HepG2 (cell line): ENCODE data around the gene ATP11A. TPM values are rescaled to one million over a fixed set of nuclear protein-coding genes. Genes with fewer than 3 reads are reported as not detected.

ENCODE experiments used
- CREB1 ChIP-seq, 2 experiments: fragments of 450-650 bp in 1 of 2; IDR thresholded peaks; 2 replicates each; pipeline ENCODE4 v1.6.1; 2016 to 2017; ENCODE audit warnings: control low read depth in 1 of 2, mild to moderate bottlenecking in 1 of 2, missing compliant biosample characterization in 1 of 2, missing genetic modification characterization in 1 of 2
- DBP ChIP-seq: sonication (generic); formaldehyde crosslinking; IDR thresholded peaks from 2 replicates; pipeline ENCODE4 v1.4.0; 2020; ENCODE audit warnings: missing genetic modification reagents; ENCODE audit errors: not compliant biosample characterization
- FIP1L1 ChIP-seq: fragments of 200-400 bp; formaldehyde crosslinking; IDR thresholded peaks from 2 replicates; pipeline ENCODE4 v1.6.1; 2018; ENCODE audit warnings: low read depth, mild to moderate bottlenecking, low read length, moderate library complexity, borderline replicate concordance; ENCODE audit not compliant: insufficient read depth
- GABPB1 ChIP-seq: IDR thresholded peaks from 2 replicates; pipeline ENCODE4 v1.6.1; 2016; ENCODE audit warnings: mild to moderate bottlenecking, missing genetic modification reagents, moderate library complexity, missing compliant biosample characterization
- GATAD1 ChIP-seq: IDR thresholded peaks from 2 replicates; pipeline ENCODE4 v1.6.1; 2016; ENCODE audit warnings: missing genetic modification reagents, missing compliant biosample characterization
- HDAC2 ChIP-seq: sonication (generic); formaldehyde crosslinking; IDR thresholded peaks from 2 replicates; pipeline ENCODE4 v1.4.0; 2020; ENCODE audit warnings: missing genetic modification reagents
- HDAC6 ChIP-seq: fragments of 200-600 bp; sonication (generic); IDR thresholded peaks from 2 replicates; pipeline ENCODE4 v1.7.0; 2017; ENCODE audit warnings: mild to moderate bottlenecking, antibody characterized with exemption, low read length, low read depth
- KAT7 ChIP-seq: IDR thresholded peaks from 2 replicates; pipeline ENCODE4 v1.6.1; 2018; ENCODE audit warnings: borderline replicate concordance, missing compliant biosample characterization
- MXD4 ChIP-seq: IDR thresholded peaks from 2 replicates; pipeline ENCODE4 v1.6.1; 2016; ENCODE audit warnings: mild to moderate bottlenecking, missing biosample characterization, missing genetic modification reagents
- MYNN ChIP-seq: sonication (generic); formaldehyde crosslinking; IDR thresholded peaks from 2 replicates; pipeline ENCODE4 v1.4.0; 2020; ENCODE audit warnings: mild to moderate bottlenecking, low read depth, missing genetic modification reagents
- NBN ChIP-seq: fragments of 450-650 bp; conservative IDR thresholded peaks from 2 replicates; pipeline ENCODE4 v1.6.1; 2017
- NFE2L2 ChIP-seq: fragments of 150-350 bp; IDR thresholded peaks from 2 replicates; pipeline ENCODE4 v1.6.1; 2014; ENCODE audit warnings: low read length
- NFKB2 ChIP-seq: sonication (generic); formaldehyde crosslinking; IDR thresholded peaks from 2 replicates; pipeline ENCODE4 v1.4.0; 2020; ENCODE audit warnings: missing genetic modification reagents, borderline replicate concordance
- NR3C1 ChIP-seq: sonication (generic); formaldehyde crosslinking; IDR thresholded peaks from 2 replicates; pipeline ENCODE4 v1.4.0; 2020; ENCODE audit warnings: missing genetic modification reagents
- PITX1 ChIP-seq: sonication (generic); formaldehyde crosslinking; IDR thresholded peaks from 2 replicates; pipeline ENCODE4 v1.5.1; 2020; ENCODE audit warnings: mild to moderate bottlenecking, missing genetic modification reagents
- RCOR2 ChIP-seq: IDR thresholded peaks from 2 replicates; pipeline ENCODE4 v1.6.1; 2016; ENCODE audit warnings: missing biosample characterization, missing genetic modification reagents
- SKI ChIP-seq: fragments of 450-650 bp; IDR thresholded peaks from one replicate; pipeline ENCODE4 v1.6.1; 2018; ENCODE audit warnings: mild to moderate bottlenecking; ENCODE audit not compliant: partially characterized antibody
- STAT6 ChIP-seq: sonication (generic); formaldehyde crosslinking; IDR thresholded peaks from 2 replicates; pipeline ENCODE4 v1.4.0; 2020; ENCODE audit warnings: missing genetic modification reagents, mild to moderate bottlenecking, borderline replicate concordance
- TCF7 ChIP-seq: sonication (generic); IDR thresholded peaks from 2 replicates; pipeline ENCODE4 v1.6.1; 2016; ENCODE audit warnings: antibody characterized with exemption, low read depth
- TCF7L2 ChIP-seq: IDR thresholded peaks from 2 replicates; pipeline ENCODE4 v1.6.1; 2011; ENCODE audit warnings: mild to moderate bottlenecking, low read depth, low read length, moderate library complexity
- TEF ChIP-seq: sonication (generic); formaldehyde crosslinking; IDR thresholded peaks from 2 replicates; pipeline ENCODE4 v1.5.0; 2020; ENCODE audit warnings: missing genetic modification reagents
- ZBTB42 ChIP-seq: sonication (generic); formaldehyde crosslinking; IDR thresholded peaks from 2 replicates; pipeline ENCODE4 v1.5.0; 2020; ENCODE audit warnings: mild to moderate bottlenecking, missing genetic modification reagents
- ZFP82 ChIP-seq: sonication (generic); formaldehyde crosslinking; IDR thresholded peaks from 2 replicates; pipeline ENCODE4 v1.5.1; 2020; ENCODE audit warnings: mild to moderate bottlenecking, missing genetic modification reagents, borderline replicate concordance
- ZNF205 ChIP-seq: IDR thresholded peaks from 2 replicates; pipeline ENCODE4 v1.6.1; 2018; ENCODE audit warnings: missing biosample characterization, missing genetic modification reagents
- ZNF547 ChIP-seq: sonication (generic); formaldehyde crosslinking; IDR thresholded peaks from 2 replicates; pipeline ENCODE4 v1.5.1; 2020; ENCODE audit warnings: mild to moderate bottlenecking, missing genetic modification reagents
- ZNF552 ChIP-seq: sonication (generic); formaldehyde crosslinking; IDR thresholded peaks from 2 replicates; pipeline ENCODE4 v1.9.0; 2022; ENCODE audit warnings: missing genetic modification reagents, mild to moderate bottlenecking, borderline replicate concordance
- ZSCAN21 ChIP-seq: sonication (generic); formaldehyde crosslinking; IDR thresholded peaks from 2 replicates; pipeline ENCODE4 v1.8.0; 2022; ENCODE audit warnings: mild to moderate bottlenecking, missing genetic modification reagents, moderate library complexity, borderline replicate concordance
- ZSCAN29 ChIP-seq: sonication (generic); formaldehyde crosslinking; conservative IDR thresholded peaks from 2 replicates; pipeline ENCODE4 v1.4.0; 2020; ENCODE audit warnings: mild to moderate bottlenecking, missing genetic modification reagents
- polyA plus RNA-seq, 8 experiments: library from polyadenylated mRNA; depleted of rRNA in 3 of 8; stranded (reverse) in 7 of 8; unstranded in 1 of 8; fragments of >200 nt; fragmentation: Illumina TruSeq in 4 of 8; extraction: Trizol in 4 of 8; gene quantifications; 2 replicates each; pipeline versions ENCODE4 v1.2.1 to v1.2.3, GENCODE V29; 2011 to 2016; ENCODE audit warnings: low read depth in 4 of 8, missing spikeins in 1 of 8, mixed read lengths in 1 of 8; ENCODE audit not compliant: insufficient read depth in 1 of 8
- total RNA-seq, 5 experiments: library from RNA; depleted of rRNA; stranded (reverse); fragments of >200 nt; fragmentation: Illumina TruSeq; extraction: Trizol; gene quantifications; 2 replicates each; pipeline ENCODE4 v1.2.3, GENCODE V29; 2016; ENCODE audit warnings: low read depth in 1 of 5

ATP11A gene
- total and polyA plus RNA-seq, 2 of the 13 experiments (the other 11 are each of a cell fraction or from before 2014, with no cell fraction given) = 18.4 to 20.1 TPM

- TF ChIP-seq DBP (CRISPR knock-in tag) (no peak), ZSCAN29 (CRISPR knock-in tag) (no peak), PITX1 (CRISPR knock-in tag) (no peak), TEF (CRISPR knock-in tag) (no peak), ZBTB42 (CRISPR knock-in tag) (no peak), ZSCAN21 (peak; percentile 49; the same call in 1 of the 2 replicates), ZNF547 (CRISPR knock-in tag) (0 out of 2 replicates have a peak, but pooled peaks have one; percentile 52), NFKB2 (CRISPR knock-in tag) (peak; percentile 23; the same call in 1 of the 2 replicates), NR3C1 (CRISPR knock-in tag) (no peak), STAT6 (no peak), TCF7L2 (no peak), KAT7 (CRISPR knock-in tag) (0 out of 2 replicates have a peak, but pooled peaks have one; percentile 42), MYNN (CRISPR knock-in tag) (no peak), NBN (no peak), GATAD1 (CRISPR knock-in tag) (no peak), MXD4 (CRISPR knock-in tag) (no peak), HDAC6 (no peak), ZFP82 (CRISPR knock-in tag) (no peak), FIP1L1 (no peak), CREB1 (IDR thresholded peaks at IDR 0.05) (no peak), CREB1 (CRISPR knock-in tag; IDR thresholded peaks at IDR 0.05) (no peak), HDAC2 (CRISPR knock-in tag) (no peak; the same call in 1 of the 2 replicates), RCOR2 (CRISPR knock-in tag) (no peak), ZNF205 (CRISPR knock-in tag) (no peak), SKI (no peak), NFE2L2 (no peak), ZNF552 (CRISPR knock-in tag) (no peak), TCF7 (no peak), GABPB1 (CRISPR knock-in tag) (peak; percentile 54; the same call in 1 of the 2 replicates)
Measured at GRCh38 chr13:112894673-112895481, 205.0 kb downstream of the ATP11A start (continued).
